Body of pancreas (tissue), 4 donors: Measurements from ENCODE around the gene BMERB1.

Experiments
- CTCF ChIP-seq, 7 experiments: fragments of 450-650 bp in 4 of 7; fragments of 200-600 bp in 3 of 7; sonication (generic) in 3 of 7; IDR thresholded peaks; one replicate each; pipeline ENCODE4 v1.5.1; 2016 to 2019; ENCODE audit warnings: antibody characterized with exemption in 7 of 7
- POLR2A ChIP-seq, 3 donors: fragments of 450-650 bp; IDR thresholded peaks; one replicate each; pipeline ENCODE4 v1.6.1; 2016; ENCODE audit warnings: antibody characterized with exemption in 3 of 3, mild to moderate bottlenecking in 2 of 3

- TF ChIP-seq CTCF (IDR thresholded peaks at IDR 0.05) (no peak), POLR2A (IDR thresholded peaks at IDR 0.05) (no peak)
Observed at GRCh38 chr16:15426796-15427195, 7.6 kb upstream of the BMERB1 start.
